WTC11 (cell line): ENCODE measurements around the gene RPTOR.

Experiments
- ATF1 ChIP-seq: sonication (generic); formaldehyde crosslinking; IDR thresholded peaks from 2 replicates; pipeline ENCODE4 v1.8.1; 2023; ENCODE audit warnings: mild to moderate bottlenecking, moderate library complexity, missing genetic modification reagents
- CTCF ChIP-seq: fragments of 200-600 bp; IDR thresholded peaks from 2 replicates; pipeline ENCODE4 v1.8.0; 2022; ENCODE audit warnings: antibody characterized with exemption
- ESRRA ChIP-seq: sonication (generic); formaldehyde crosslinking; IDR thresholded peaks from 2 replicates; pipeline ENCODE4 v1.8.1; 2022; ENCODE audit warnings: mild to moderate bottlenecking, missing genetic modification reagents, borderline replicate concordance
- FOXP4 ChIP-seq: sonication (generic); formaldehyde crosslinking; IDR thresholded peaks from 2 replicates; pipeline ENCODE4 v1.8.0; 2022; ENCODE audit warnings: mild to moderate bottlenecking, missing genetic modification reagents
- SOX15 ChIP-seq: fragments of 250-450 bp; sonication (Bioruptor Pico); IDR thresholded peaks from 2 replicates; pipeline ENCODE4 v1.9.0; 2021; ENCODE audit warnings: mild to moderate bottlenecking
- SP1 ChIP-seq: sonication (generic); formaldehyde crosslinking; conservative IDR thresholded peaks from 2 replicates; pipeline ENCODE4 v1.8.1; 2022; ENCODE audit warnings: missing genetic modification reagents
- TEAD4 ChIP-seq: sonication (generic); formaldehyde crosslinking; IDR thresholded peaks from 2 replicates; pipeline ENCODE4 v1.8.0; 2022; ENCODE audit warnings: mild to moderate bottlenecking, missing genetic modification reagents
- ZNF281 ChIP-seq: sonication (generic); formaldehyde crosslinking; IDR thresholded peaks from 2 replicates; pipeline ENCODE4 v1.8.0; 2023; ENCODE audit warnings: mild to moderate bottlenecking, missing genetic modification reagents

- TF ChIP-seq CTCF: no peak
- TF ChIP-seq ZNF281 (CRISPR knock-in tag): no peak
- TF ChIP-seq SOX15: no peak
- TF ChIP-seq FOXP4 (CRISPR knock-in tag): no peak
- no peak for TF ChIP-seq ATF1 (CRISPR knock-in tag)
- TF ChIP-seq TEAD4 (CRISPR knock-in tag): no peak
- no peak for TF ChIP-seq SP1 (CRISPR knock-in tag)
- TF ChIP-seq ESRRA (CRISPR knock-in tag): no peak
These were observed 95.9 kb downstream of the RPTOR start for GRCh38 chr17:80640366-80641084.
